Loucy (cell line): ENCODE results near the gene ACADM.

Experiments
- H2AFZ ChIP-seq: fragments of 200-600 bp; sonication (generic); 2 replicates; pipeline ENCODE4 v1.6.0; 2016; ENCODE audit warnings: antibody characterized with exemption, mild to moderate bottlenecking, low read length, moderate library complexity
- H3F3A ChIP-seq: fragments of 200-600 bp; 2 replicates; pipeline ENCODE4 v1.6.0; 2016; ENCODE audit warnings: antibody characterized with exemption, low read depth, mild to moderate bottlenecking
- H3K27me3 ChIP-seq: fragments of 200-600 bp; sonication (generic); 2 replicates; pipeline ENCODE4 v1.6.1; 2014; ENCODE audit warnings: low read length, mild to moderate bottlenecking; ENCODE audit not compliant: insufficient read depth, poor library complexity, severe bottlenecking
- H3K36me3 ChIP-seq: fragments of 200-600 bp; sonication (generic); 2 replicates; pipeline ENCODE4 v1.6.1; 2016; ENCODE audit warnings: low read length; ENCODE audit not compliant: insufficient read depth
- H3K4me1 ChIP-seq: fragments of 200-600 bp; sonication (generic); 2 replicates; pipeline ENCODE4 v1.5.1; 2014; ENCODE audit warnings: low read length, mild to moderate bottlenecking; ENCODE audit not compliant: insufficient read depth, poor library complexity, severe bottlenecking
- H3K4me2 ChIP-seq: fragments of 200-600 bp; sonication (generic); 2 replicates; pipeline ENCODE4 v1.6.0; 2014; ENCODE audit warnings: antibody characterized with exemption, low read length, low read depth, mild to moderate bottlenecking; ENCODE audit not compliant: poor library complexity, severe bottlenecking
- H3K4me3 ChIP-seq: fragments of 200-600 bp; sonication (generic); 2 replicates; pipeline ENCODE4 v1.5.1; 2014; ENCODE audit warnings: low read length, mild to moderate bottlenecking, mixed read lengths; ENCODE audit not compliant: poor library complexity, severe bottlenecking
- H3K79me2 ChIP-seq: fragments of 200-600 bp; sonication (generic); 2 replicates; pipeline ENCODE4 v1.6.1; 2014; ENCODE audit warnings: low read length; ENCODE audit not compliant: insufficient read depth
- H3K9ac ChIP-seq: fragments of 200-600 bp; sonication (generic); 2 replicates; pipeline ENCODE4 v1.6.0; 2014; ENCODE audit warnings: mild to moderate bottlenecking, low read depth, low read length, moderate library complexity; ENCODE audit not compliant: poor library complexity, severe bottlenecking
- H3K9me2 ChIP-seq: fragments of 200-600 bp; sonication (generic); replicated peaks from 2 replicates; pipeline ENCODE4 v1.6.1; 2016; ENCODE audit warnings: low read depth, low read length, mixed read lengths
- H3K9me3 ChIP-seq: fragments of 200-600 bp; sonication (generic); 2 replicates; pipeline ENCODE4 v1.6.1; 2014; ENCODE audit warnings: mild to moderate bottlenecking, antibody characterized with exemption, low read length, low read depth; ENCODE audit not compliant: insufficient read depth
- H4K20me1 ChIP-seq: fragments of 200-600 bp; sonication (generic); 2 replicates; pipeline ENCODE4 v1.6.0; 2014; ENCODE audit warnings: antibody characterized with exemption, low read length, mild to moderate bottlenecking; ENCODE audit not compliant: insufficient read depth, poor library complexity, severe bottlenecking
- EZH2phosphoT487 ChIP-seq: fragments of 200-600 bp; IDR thresholded peaks from 2 replicates; pipeline ENCODE4 v1.6.1; 2018; ENCODE audit warnings: antibody characterized with exemption, mild to moderate bottlenecking, moderate library complexity, borderline replicate concordance
- TF ChIP-seq, protein P1 (sequence below): fragments of 200-600 bp; sonication (generic); conservative IDR thresholded peaks from 2 replicates; pipeline ENCODE4 v1.5.1; 2014; ENCODE audit warnings: mild to moderate bottlenecking, antibody characterized with exemption, low read length

ACADM gene

DNA sequence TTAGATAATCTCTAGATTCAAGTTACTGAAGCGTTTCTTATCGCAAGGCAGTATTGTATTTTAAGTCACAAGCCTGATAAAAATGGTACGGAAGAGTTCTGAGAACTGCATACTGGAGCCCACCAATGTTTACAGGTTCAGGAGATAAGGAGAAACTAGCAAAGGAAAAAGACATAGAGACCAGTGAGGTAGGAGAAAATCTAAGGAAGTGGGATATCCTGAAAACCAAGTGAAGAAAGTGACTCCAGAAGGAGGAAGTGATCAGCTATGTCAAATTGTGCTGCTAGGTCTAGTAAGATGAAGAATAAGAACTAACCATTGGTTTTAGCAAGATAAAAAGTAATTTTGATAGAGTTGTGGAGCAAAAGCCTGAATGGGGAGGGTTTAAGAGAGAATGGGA is 31.0 kb upstream of the ACADM start:
- H2AFZ ChIP-seq, result no peak overlapping the region
- no peaks in the 10 kb centered on the region for H3K4me1 ChIP-seq
- no peaks in the 10 kb centered on the region for H3K27me3 ChIP-seq
- H3K9me2 ChIP-seq, result no peaks in the 10 kb centered on the region
- no peak overlapping the region for H3K4me2 ChIP-seq
- H3K9ac ChIP-seq, result no peak overlapping the region
- TF ChIP-seq, protein P1, sequence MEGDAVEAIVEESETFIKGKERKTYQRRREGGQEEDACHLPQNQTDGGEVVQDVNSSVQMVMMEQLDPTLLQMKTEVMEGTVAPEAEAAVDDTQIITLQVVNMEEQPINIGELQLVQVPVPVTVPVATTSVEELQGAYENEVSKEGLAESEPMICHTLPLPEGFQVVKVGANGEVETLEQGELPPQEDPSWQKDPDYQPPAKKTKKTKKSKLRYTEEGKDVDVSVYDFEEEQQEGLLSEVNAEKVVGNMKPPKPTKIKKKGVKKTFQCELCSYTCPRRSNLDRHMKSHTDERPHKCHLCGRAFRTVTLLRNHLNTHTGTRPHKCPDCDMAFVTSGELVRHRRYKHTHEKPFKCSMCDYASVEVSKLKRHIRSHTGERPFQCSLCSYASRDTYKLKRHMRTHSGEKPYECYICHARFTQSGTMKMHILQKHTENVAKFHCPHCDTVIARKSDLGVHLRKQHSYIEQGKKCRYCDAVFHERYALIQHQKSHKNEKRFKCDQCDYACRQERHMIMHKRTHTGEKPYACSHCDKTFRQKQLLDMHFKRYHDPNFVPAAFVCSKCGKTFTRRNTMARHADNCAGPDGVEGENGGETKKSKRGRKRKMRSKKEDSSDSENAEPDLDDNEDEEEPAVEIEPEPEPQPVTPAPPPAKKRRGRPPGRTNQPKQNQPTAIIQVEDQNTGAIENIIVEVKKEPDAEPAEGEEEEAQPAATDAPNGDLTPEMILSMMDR, result no peak
- no peak for TF ChIP-seq EZH2phosphoT487
- H4K20me1 ChIP-seq, result no peaks in the 10 kb centered on the region
- no peak overlapping the region for H3K4me3 ChIP-seq
- no peaks in the 10 kb centered on the region for H3K9me3 ChIP-seq
- H3F3A ChIP-seq, result no peaks in the 10 kb centered on the region
- no peaks in the 10 kb centered on the region for H3K36me3 ChIP-seq
- H3K79me2 ChIP-seq, result no peaks in the 10 kb centered on the region

DNA sequence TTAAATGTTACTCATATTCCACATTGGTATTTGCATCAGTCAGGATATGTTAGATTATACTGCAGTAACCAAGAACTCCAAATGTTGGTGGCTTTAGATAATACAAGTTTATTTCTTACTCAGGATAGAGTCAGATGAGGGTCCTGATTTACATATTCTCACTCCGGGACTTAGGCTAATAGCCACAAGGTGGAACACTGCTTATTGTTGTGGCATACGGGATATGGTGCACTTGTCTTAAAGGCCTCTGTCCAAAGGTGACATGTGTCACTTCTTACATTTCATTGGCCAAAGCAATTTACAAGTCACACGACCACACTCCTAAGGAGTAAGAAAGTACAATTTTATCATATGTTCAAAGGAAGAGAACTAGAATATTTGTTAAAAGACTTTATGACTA is 28.5 kb upstream of the ACADM start:
- Histone ChIP-seq H4K20me1 (no peaks in the 10 kb centered on the region), H3K4me1 (no peaks in the 10 kb centered on the region), H3K9ac (no peak overlapping the region), H3K36me3 (no peaks in the 10 kb centered on the region), H3K9me2 (no peaks in the 10 kb centered on the region), H2AFZ (no peak overlapping the region), H3K79me2 (no peaks in the 10 kb centered on the region), H3K9me3 (no peaks in the 10 kb centered on the region), H3K4me3 (no peak overlapping the region), H3F3A (no peaks in the 10 kb centered on the region), H3K27me3 (no peaks in the 10 kb centered on the region), H3K4me2 (no peak overlapping the region)
- TF ChIP-seq, protein P1, result no peak
- no peak for TF ChIP-seq EZH2phosphoT487

DNA sequence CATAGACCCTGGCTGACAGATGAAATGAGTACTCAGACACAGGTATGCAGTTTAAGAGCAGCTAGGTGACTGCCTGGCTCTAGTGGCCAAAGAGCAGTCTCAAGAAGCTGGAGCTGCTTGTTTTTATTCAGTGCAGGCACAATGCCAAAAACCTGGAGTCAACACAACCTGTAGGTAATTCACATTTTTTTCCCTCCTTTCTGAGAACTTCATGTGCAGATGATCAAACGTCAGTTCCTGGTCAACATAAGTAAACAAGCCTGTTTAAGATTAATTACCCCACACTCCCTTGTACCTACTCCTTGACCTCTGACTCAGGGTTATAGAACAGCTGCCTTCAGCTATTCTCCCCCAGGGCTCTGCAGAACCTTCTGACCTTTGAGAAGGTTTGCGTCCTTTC is 17.3 kb upstream of the ACADM start:
- Histone ChIP-seq H3F3A (no peaks in the 10 kb centered on the region), H3K9me3 (no peaks in the 10 kb centered on the region), H3K9me2 (no peaks in the 10 kb centered on the region), H3K9ac (no peak overlapping the region), H3K4me2 (no peak overlapping the region), H3K36me3 (no peaks in the 10 kb centered on the region), H3K27me3 (no peaks in the 10 kb centered on the region), H4K20me1 (no peaks in the 10 kb centered on the region), H3K79me2 (no peaks in the 10 kb centered on the region), H3K4me3 (no peak overlapping the region), H3K4me1 (no peaks in the 10 kb centered on the region), H2AFZ (no peak overlapping the region)
- TF ChIP-seq, protein P1, result no peak
- TF ChIP-seq EZH2phosphoT487, result no peak
